Aorta (tissue), 5 donors: Measurements from ENCODE around the gene MUC5AC. TPM values are rescaled to one million over a fixed set of nuclear protein-coding genes. Genes with fewer than 3 reads are reported as not detected.
"Not testable (repeated sequence)": the region's sequence is repeated elsewhere in the genome, so short reads cannot be mapped to it uniquely, and the experiment has no call there.

Experiments
- ATAC-seq: fragments of 200-7000 bp; cut with Tn5 transposase; one replicate; pipeline ENCODE4 v1.9.1; 2022; ENCODE audit warnings: moderate library complexity; ENCODE audit not compliant: low FRiP score
- DNase-seq, 2 donors: peaks; one replicate each; pipeline ENCODE4 v3.0.0-alpha.2; 2020
- H3K27ac ChIP-seq, 2 donors: one replicate each; pipeline ENCODE4 v1.5.1; 2013; ENCODE audit warnings: low read length in 2 of 2, mild to moderate bottlenecking in 2 of 2, moderate library complexity in 2 of 2, control low read depth in 1 of 2, inconsistent platforms in 1 of 2, low read depth in 1 of 2
- H3K27me3 ChIP-seq, 2 donors: one replicate each; pipeline ENCODE4 v1.6.1; 2013; ENCODE audit warnings: control low read depth in 1 of 2, low read length in 1 of 2, mild to moderate bottlenecking in 1 of 2, moderate library complexity in 1 of 2; ENCODE audit not compliant: insufficient read depth in 2 of 2, control insufficient read depth in 1 of 2
- H3K36me3 ChIP-seq, 2 donors: one replicate each; pipeline ENCODE4 v1.6.1; 2013; ENCODE audit warnings: control low read depth in 1 of 2, low read length in 1 of 2, mild to moderate bottlenecking in 1 of 2; ENCODE audit not compliant: insufficient read depth in 2 of 2, control insufficient read depth in 1 of 2
- H3K4me1 ChIP-seq, 2 donors: one replicate each; pipeline ENCODE4 v1.6.1; 2013; ENCODE audit warnings: low read length in 2 of 2, control low read depth in 1 of 2, mild to moderate bottlenecking in 1 of 2, moderate library complexity in 1 of 2; ENCODE audit not compliant: insufficient read depth in 2 of 2, control insufficient read depth in 1 of 2
- H3K4me3 ChIP-seq, 2 donors: one replicate each; pipeline ENCODE4 v1.5.1; 2013; ENCODE audit warnings: low read length in 2 of 2, control low read depth in 1 of 2, mild to moderate bottlenecking in 1 of 2
- H3K9me3 ChIP-seq: one replicate; pipeline ENCODE4 v1.6.1; 2013; ENCODE audit warnings: mild to moderate bottlenecking, low read length; ENCODE audit not compliant: control insufficient read depth
- WGBS, 2 donors: extraction: QIAGEN DNeasy Blood & Tissue Kit; methylation state at CpG; one replicate each; pipeline ENCODE4 v1.1.7; 2013; 5-methylcytosine and 5-hydroxymethylcytosine counted together
- intact Hi-C, 2 donors: fragments of 100-400 bp; cut with DNase I; formaldehyde crosslinking; loops; one replicate each; pipeline versions ENCODE4 v1.14.2 to v1.15.0; 2022
- polyA plus RNA-seq, 2 donors: library from polyadenylated mRNA; stranded (reverse); fragments of 200-250 nt; gene quantifications; one replicate each; pipeline ENCODE4 v1.2.3, GENCODE V29; 2013
- total RNA-seq, 2 donors: library from RNA; stranded (reverse); fragmentation: NEBNext Ultra II Directional; extraction: Animal tissue kit (Norgen Biotek cat#: 25700); gene quantifications; one replicate each; pipeline ENCODE4 v1.2.1, GENCODE V29; 2021
- donor health status: healthy with polysubstance abuse.
- donor health status: Bipolar disorder and iron deficiency.
- donor health status: DM: no; HTN: no; CAD: no.
- donor health status: DM: no; HTN: no; CAD: no.
- donor health status: DM: yes; HTN: yes; CAD: no.

The MUC5AC gene
- total and polyA plus RNA-seq, 4 donors: 0.05 TPM; not detected in 3

DNA sequence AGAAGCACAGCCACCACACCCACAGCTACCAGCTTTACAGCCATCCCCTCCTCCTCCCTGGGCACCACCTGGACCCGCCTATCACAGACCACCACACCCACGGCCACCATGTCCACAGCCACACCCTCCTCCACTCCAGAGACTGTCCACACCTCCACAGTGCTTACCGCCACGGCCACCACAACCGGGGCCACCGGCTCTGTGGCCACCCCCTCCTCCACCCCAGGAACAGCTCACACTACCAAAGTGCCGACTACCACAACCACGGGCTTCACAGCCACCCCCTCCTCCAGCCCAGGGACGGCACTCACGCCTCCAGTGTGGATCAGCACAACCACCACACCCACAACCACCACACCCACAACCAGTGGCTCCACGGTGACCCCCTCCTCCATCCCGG lies 92.7 kb downstream of the MUC5AC start:
- WGBS, 2 donors: 96% methylated on average over 2 to 4 of the region's 12 CpGs
- H3K27ac ChIP-seq: not testable (repeated sequence)

More for the DNA sequence above, 92.7 kb downstream of the MUC5AC start:
- H3K27me3 ChIP-seq, intact Hi-C loops, H3K9me3 ChIP-seq, ATAC-seq, H3K4me1 ChIP-seq, DNase-seq, H3K36me3 ChIP-seq, H3K4me3 ChIP-seq: not testable (repeated sequence)

Other genes starting within 250 kb of the MUC5AC start
- gene CHID1, start 247.1 kb upstream of the MUC5AC start, total RNA-seq: 10 to 100 TPM; 55.4 to 77.4 TPM
- gene CHID1, start 247.1 kb upstream of the MUC5AC start, polyA plus RNA-seq: 10 to 100 TPM; 29.6 to 60.3 TPM
- gene AP2A2, start 232.1 kb upstream of the MUC5AC start, total RNA-seq: 100 to 1,000 TPM in 1 of 2 donors, 10 to 100 TPM in 1; 93.3 to 147 TPM
- gene AP2A2, start 232.1 kb upstream of the MUC5AC start, polyA plus RNA-seq: 10 to 100 TPM; 14.0 to 47.3 TPM
- gene MUC6, start 121.2 kb upstream of the MUC5AC start, total RNA-seq: not detected
- under 1 TPM; under 0.01 to 0.49 TPM for gene MUC6, start 121.2 kb upstream of the MUC5AC start, polyA plus RNA-seq
- under 1 TPM; 0.06 to 0.10 TPM for gene MUC2, start 83.1 kb upstream of the MUC5AC start, total RNA-seq
- 10 to 100 TPM in 1 of 2 donors, under 1 TPM in 1; 0.08 to 11.8 TPM for gene MUC2, start 83.1 kb upstream of the MUC5AC start, polyA plus RNA-seq
- not detected for gene MUC5B, start 65.1 kb downstream of the MUC5AC start, total RNA-seq
- gene MUC5B, start 65.1 kb downstream of the MUC5AC start, polyA plus RNA-seq: under 1 TPM in 1 of 2 donors, not detected in 1; 0.25 TPM
- gene TOLLIP, start 151.7 kb downstream of the MUC5AC start, total RNA-seq: 10 to 100 TPM; 49.1 to 52.1 TPM
- gene TOLLIP, start 151.7 kb downstream of the MUC5AC start, polyA plus RNA-seq: 10 to 100 TPM; 20.0 to 20.7 TPM
- gene BRSK2, start 232.0 kb downstream of the MUC5AC start, total RNA-seq: 1 to 10 TPM in 1 of 2 donors, under 1 TPM in 1; 0.55 to 1.0 TPM
- under 1 TPM; 0.61 to 0.63 TPM for gene BRSK2, start 232.0 kb downstream of the MUC5AC start, polyA plus RNA-seq